RKO (cell line): Measurements from ENCODE around the gene PRPF40B.

Source experiments
- DNase-seq: peaks from one replicate; pipeline ENCODE4 v3.0.0-alpha.2; 2016; ENCODE audit warnings: low spot score

PRPF40B gene

GRCh38 chr12:49659753-49660152 lies 36.4 kb downstream of the PRPF40B start:
- DNase-seq, result no peak

GRCh38 chr12:49661191-49661590 lies 37.8 kb downstream of the PRPF40B start:
- no peak for DNase-seq

GRCh38 chr12:49661746-49662145 lies 38.4 kb downstream of the PRPF40B start:
- no peak for DNase-seq

- DNase-seq, result peak; percentile 37
Observed at GRCh38 chr12:49662998-49663843, 39.9 kb downstream of the PRPF40B start.

DNA sequence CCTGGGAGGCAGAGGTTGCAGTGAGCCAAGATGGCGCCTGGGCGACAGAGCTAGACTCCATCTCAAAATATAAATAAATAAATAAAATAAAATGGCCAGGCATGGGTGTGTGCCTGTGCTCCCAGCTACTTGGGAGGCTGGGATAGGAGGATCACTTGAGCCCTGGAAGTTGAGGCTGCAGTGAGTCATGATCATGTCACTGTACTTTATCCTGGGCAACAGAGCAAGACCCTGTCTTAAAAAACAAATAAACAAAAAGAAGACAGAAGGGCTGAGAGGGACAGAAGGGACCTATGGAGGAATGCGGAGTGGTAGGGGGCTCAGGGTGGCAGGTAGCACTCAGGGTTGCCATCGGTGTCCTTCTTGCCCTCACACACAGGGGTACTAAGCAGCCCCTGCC lies 40.8 kb downstream of the PRPF40B start:
- DNase-seq, result no peak

DNA sequence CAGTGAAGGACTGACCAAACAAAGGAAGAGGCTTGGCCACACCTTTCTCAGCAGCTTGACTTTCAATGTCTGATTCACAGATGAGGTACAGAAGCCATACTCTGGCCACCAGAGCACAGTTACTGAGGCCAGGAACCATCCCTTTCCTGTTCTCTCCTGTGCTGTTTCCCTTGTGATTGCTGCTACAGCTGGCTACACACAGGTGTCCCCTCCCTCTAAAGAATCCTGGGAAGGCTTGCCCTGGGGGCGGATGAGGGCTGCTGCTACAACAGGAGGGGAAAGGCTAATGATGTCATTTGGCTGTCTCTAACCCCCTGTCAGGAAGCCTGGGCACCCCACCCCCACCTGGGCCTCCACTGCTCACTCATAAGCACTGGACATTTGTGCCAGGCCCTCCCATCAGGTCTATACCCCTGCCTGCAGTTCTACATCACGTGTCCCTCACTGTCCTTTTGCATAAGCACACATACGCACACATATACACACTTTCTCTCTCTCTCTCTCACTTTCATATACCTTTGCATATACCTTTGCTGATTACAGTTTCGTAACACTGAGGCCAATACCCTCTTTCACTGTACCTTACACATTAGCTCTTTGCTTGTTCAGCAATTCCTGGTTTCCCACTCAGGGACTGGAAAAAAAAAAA lies 41.4 kb downstream of the PRPF40B start:
- no peak for DNase-seq

DNA sequence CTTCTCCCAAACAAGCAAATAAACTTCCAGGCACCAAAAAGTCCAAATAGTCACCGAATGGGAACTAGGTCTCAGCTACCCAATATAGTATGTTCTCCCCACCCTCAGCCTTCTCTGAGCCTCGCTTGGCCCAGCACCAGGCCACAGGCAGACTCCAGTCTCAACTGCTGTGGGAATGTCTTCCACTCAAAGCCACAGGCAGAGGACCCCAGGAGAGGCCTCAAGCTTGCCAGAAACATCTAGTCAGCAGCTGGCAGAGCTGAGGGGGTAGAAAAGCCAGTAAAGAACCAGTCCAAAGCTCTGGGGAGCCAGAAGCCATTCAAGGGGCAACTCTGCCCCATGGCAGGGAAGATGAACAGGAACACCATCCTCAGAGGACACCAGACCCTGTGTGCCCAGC lies 42.0 kb downstream of the PRPF40B start:
- DNase-seq, result no peak

GRCh38 chr12:49666176-49666575 lies 42.8 kb downstream of the PRPF40B start:
- no peak for DNase-seq

DNA sequence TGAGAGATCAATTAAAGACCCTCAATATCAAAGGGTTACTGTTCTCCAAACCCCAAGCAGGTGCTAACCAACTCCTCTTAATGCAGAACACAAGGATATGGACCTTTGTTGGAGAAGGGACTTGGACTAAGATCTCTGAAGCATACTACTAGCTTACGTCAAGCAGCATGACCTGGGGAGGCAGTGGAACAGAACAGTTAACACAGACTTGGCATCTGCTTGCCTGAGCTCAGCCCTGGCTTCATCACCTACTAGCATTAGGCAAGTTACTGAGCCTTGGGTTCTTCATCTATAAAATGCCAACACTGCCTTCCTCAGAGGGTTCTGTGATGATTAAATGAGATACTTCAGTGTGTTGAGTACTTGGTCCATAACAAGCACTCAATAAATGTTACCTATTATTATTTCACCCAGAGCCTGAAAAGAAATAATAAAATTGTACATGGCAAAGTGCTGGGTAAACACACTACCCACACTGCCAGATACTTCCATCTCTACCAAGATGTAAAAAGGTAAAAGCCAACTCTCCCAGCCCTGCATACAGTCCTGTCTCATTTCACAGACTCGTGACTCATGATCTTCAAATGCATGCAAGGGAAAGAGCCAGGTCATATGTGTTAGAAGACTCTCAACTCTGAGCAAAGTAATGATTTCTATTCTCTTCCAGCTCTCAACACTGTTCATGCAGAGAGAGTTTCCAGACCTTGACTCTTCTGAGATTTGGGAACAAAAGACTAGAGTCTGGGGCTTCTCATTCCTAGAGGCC lies 44.1 kb downstream of the PRPF40B start:
- DNase-seq, result no peak

DNA sequence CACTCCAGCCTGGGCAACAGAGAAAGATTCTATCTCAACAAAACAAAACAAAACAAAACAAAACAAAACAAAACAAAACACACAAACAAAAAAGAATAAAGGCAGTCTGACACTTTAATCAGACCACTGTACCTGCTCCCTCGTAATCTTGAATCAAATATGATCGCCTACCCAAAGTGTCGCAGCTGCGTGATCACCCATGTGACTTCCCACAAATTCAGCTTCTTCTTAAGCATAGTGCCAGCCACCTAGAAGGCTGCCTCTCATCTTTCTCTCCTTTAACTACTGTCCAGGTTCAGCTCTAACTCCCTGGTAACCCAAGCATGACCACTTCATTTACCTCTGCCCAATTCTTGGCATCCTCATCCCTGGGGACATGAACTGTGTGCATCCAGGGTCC lies 46.4 kb downstream of the PRPF40B start:
- DNase-seq, result no peak

DNA sequence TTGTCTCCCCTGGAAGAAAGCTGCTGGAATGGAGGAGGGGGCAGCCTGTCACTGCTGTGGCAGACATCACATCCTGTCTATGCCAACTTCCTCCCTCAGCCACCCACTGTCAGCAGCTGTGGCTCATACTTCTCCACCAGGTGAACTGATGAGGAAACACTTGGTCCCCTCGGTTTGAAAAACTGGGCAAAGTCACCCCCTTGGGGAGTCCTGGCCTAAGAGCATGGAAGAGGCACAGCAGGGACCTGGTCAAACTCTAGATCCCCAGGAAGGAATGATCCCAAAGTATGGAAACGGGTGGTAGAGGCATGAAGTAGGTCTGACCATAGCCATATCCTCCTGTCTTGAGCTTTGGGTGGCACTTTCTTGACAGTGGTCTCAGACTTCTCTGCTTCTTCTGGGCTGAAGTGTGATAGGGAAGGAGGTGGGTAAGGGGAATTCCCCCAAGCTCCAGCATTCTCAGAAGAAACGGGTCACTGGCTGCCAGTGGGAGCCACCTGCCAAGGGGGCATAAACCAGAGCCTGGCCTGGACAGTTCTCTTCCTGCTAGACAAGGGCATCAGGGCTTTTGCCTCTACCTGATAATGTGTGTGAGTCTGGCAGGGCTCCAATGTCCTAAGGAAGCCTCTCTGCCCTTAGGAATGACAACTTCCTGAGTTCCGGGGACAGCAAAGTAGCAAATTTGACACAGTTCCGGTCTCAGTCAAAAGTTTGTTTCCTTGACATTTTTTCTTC lies 47.8 kb downstream of the PRPF40B start:
- DNase-seq, result no peak

- no peak for DNase-seq
Observed at GRCh38 chr12:49672301-49673217, 49.2 kb downstream of the PRPF40B start.

GRCh38 chr12:49673446-49674317 lies 50.3 kb downstream of the PRPF40B start:
- DNase-seq, result no peak

DNA sequence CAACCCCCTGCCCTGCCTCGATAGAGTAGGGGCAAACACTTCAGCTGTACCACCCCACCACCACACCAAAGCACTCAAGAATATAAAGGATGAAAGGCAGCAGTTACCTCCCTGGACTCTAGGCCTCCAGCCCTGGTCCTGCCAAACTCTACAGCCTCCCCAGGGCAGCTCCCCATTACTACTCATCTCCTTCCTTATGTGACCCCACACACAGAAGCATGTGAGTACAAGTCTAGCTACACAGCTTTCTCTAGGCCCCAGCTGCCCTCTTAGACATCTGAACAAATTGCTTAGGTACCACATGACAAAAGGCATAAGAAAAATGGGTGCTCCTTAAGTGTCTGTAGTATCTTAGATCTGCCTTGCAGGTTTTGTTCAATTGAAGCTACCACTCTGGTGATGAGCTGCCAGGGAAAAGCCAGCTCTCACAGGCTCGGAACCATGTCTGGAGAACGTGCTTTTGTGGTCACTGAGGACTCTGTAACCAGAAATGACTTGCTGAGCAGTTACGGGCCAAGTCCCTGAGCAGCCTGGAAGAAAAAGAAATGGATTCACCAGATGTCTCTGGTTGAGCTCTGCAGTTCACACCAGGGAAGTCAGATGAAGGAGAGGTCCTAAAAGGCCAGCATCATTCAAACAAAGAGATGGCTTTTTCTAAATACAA lies 51.1 kb downstream of the PRPF40B start:
- DNase-seq, result no peak

DNA sequence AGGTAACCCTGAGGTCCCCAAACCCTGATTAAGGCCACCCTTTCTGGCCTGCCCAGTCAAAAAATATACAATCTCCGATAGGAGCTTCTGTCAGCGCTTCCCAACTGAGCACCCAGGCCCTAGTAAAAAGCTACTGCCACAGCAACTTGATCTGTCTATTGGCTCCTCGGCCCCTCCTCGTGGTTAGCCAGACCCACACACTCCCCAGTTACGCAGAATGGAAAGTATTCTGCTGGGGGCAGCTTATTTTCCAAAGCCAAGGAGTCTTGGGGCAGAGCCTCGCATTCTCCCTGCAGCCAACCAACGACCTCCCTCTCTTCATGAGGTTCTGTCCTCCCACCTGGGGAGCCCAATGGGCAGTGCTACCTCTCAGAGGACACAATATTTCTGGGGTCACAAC lies 51.8 kb downstream of the PRPF40B start:
- no peak for DNase-seq

DNA sequence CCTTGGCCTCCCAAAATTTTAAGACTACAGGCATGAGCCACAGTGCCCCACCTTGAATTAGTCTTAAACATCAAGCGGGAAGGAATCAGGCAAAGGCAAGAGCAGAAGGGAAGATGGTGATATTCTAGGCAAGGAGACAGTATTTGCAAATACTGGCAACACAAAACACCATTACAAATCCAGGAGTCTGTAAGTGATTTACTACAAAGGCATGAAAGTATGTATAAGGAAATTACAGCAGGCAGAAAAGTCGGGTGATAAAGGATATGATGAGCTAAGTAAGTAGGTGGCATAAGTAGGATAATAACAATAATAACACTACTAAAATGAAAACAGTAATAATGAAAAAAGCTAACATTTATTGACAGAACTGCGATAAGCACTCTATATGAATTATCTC lies 55.4 kb downstream of the PRPF40B start:
- no peak for DNase-seq

- DNase-seq, result no peak
Observed at GRCh38 chr12:49680075-49680474, 56.7 kb downstream of the PRPF40B start.

GRCh38 chr12:49683599-49684309 lies 60.4 kb downstream of the PRPF40B start:
- DNase-seq, result no peak

DNA sequence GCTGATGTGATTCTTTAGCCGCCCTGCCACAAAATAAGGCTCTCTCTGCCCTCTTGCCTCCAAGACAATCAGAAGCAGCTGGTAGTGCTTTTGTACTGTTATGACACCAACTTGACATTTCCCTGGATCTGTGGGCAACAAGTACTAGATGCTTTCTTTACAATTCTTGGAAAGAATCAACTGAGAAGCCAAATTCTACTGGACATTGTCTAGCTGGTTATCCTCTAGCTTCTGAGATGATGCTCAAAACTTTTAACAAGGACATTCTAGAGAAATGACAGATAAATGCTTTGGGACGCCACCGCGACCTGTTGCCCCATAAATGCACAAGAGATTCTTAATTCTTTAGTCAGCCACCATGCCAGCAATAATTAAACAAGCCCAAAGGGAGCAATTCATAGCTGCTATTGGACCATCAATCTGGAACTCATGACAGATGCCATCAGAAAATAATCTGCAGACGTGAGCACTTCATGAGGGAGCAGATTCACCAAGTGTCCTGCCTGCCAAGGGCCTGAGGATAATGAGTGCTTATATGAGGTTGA lies 61.0 kb downstream of the PRPF40B start:
- no peak for DNase-seq
